ENCODE data around the gene ZNF558. TPM values are rescaled to one million over a fixed set of nuclear protein-coding genes. Genes with fewer than 3 reads are reported as not detected.

The ZNF558 gene
- total RNA-seq, 2 donors from 2014 or later = 8.1 to 18.9 TPM

Other genes with a start within 250 kb of the ZNF558 start
- gene ADAMTS10, start 221.6 kb downstream of the ZNF558 start, total RNA-seq = 10 to 100 TPM; 19.3 to 35.9 TPM
- not detected for gene NFILZ, start 201.7 kb downstream of the ZNF558 start, total RNA-seq
- gene ACTL9, start 133.5 kb downstream of the ZNF558 start, total RNA-seq = not detected
- gene OR2Z1, start 110.7 kb downstream of the ZNF558 start, total RNA-seq = not detected
- not detected for gene MBD3L1, start 73 bp upstream of the ZNF558 start, total RNA-seq
- gene MUC16, start 178.1 kb upstream of the ZNF558 start, total RNA-seq = under 1 TPM; 0.13 to 0.40 TPM

All from endodermal cell (in vitro differentiated cells).